Measurements from ENCODE around the gene ITLN2.

GRCh38 chr1:160951443-160952128, 3.0 kb downstream of the ITLN2 start:
- TF ChIP-seq EZH2 (IDR thresholded peaks at IDR 0.05; ENCODE audit: borderline replicate concordance) (no peak), CTCF (IDR thresholded peaks at IDR 0.05; ENCODE audit: poor library complexity) (peak; percentile 73), EZH2phosphoT487 (IDR thresholded peaks at IDR 0.05; ENCODE audit: low read depth, severe bottlenecking, unreplicated experiment) (no peak)

All from hepatocyte (in vitro differentiated cells).